Mammary epithelial cell (primary cell): ENCODE results near the gene CLMN.

Experiments
- EZH2 ChIP-seq: IDR thresholded peaks from 2 replicates; pipeline ENCODE4 v1.6.1; 2012; ENCODE audit warnings: low read length, inconsistent platforms, borderline replicate concordance
- TF ChIP-seq, protein P1 (sequence below), 2 donors: IDR thresholded peaks in 1 of 2; conservative IDR thresholded peaks in 1 of 2; 2 replicates each; pipeline ENCODE4 v1.5.1; 2011 to 2012; ENCODE audit warnings: inconsistent platforms in 2 of 2, low read length in 2 of 2, mild to moderate bottlenecking in 2 of 2, control low read depth in 1 of 2, low read depth in 1 of 2; ENCODE audit not compliant: insufficient read depth in 1 of 2; ENCODE audit errors: extremely low read depth in 1 of 2

DNA sequence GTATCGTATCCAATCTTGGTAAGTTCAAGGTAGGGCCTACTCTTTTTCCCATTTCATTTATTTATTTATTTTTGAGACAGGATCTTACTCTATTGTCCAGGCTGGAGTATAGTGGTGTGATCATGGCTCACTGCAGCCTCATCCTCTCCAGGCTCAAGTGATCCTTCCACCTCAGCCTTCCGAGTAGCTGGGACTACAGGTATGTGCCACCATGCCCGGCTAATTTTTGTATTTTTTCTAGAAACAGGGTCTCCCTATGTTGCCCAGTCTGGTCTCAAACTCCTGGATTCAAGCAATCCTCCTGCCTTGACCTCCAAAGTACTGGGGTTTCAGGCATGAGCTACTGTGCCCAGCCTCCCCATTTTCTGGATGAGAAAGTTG, 57.2 kb downstream of the CLMN start:
- TF ChIP-seq, protein P1, sequence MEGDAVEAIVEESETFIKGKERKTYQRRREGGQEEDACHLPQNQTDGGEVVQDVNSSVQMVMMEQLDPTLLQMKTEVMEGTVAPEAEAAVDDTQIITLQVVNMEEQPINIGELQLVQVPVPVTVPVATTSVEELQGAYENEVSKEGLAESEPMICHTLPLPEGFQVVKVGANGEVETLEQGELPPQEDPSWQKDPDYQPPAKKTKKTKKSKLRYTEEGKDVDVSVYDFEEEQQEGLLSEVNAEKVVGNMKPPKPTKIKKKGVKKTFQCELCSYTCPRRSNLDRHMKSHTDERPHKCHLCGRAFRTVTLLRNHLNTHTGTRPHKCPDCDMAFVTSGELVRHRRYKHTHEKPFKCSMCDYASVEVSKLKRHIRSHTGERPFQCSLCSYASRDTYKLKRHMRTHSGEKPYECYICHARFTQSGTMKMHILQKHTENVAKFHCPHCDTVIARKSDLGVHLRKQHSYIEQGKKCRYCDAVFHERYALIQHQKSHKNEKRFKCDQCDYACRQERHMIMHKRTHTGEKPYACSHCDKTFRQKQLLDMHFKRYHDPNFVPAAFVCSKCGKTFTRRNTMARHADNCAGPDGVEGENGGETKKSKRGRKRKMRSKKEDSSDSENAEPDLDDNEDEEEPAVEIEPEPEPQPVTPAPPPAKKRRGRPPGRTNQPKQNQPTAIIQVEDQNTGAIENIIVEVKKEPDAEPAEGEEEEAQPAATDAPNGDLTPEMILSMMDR (conservative IDR thresholded peaks at IDR 0.05 in 1 of 2, IDR thresholded peaks at IDR 0.05 in 1 of 2; ENCODE audit: extremely low read depth in 1 of 2, insufficient read depth in 1 of 2, low read depth in 1 of 2, low read length in 2 of 2): no peak
- no peak for TF ChIP-seq EZH2
